H9 (cell line): ENCODE results near the gene TSC1. TPM values are rescaled to one million over a fixed set of nuclear protein-coding genes. Genes with fewer than 3 reads are reported as not detected.

ENCODE experiments used
- DNase-seq: peaks from one replicate; pipeline ENCODE4 v3.0.0-alpha.2; 2017
- H2AFZ ChIP-seq: one replicate; pipeline ENCODE4 v1.6.1; 2013; ENCODE audit warnings: mild to moderate bottlenecking, low read length, control low read depth, moderate library complexity
- H2AK5ac ChIP-seq: 2 replicates; pipeline ENCODE4 v1.6.1; 2013; ENCODE audit warnings: low read length, control low read depth, mixed read lengths; ENCODE audit not compliant: insufficient read length
- H2BK120ac ChIP-seq: one replicate; pipeline ENCODE4 v1.6.1; 2013; ENCODE audit warnings: low read depth, mild to moderate bottlenecking, low read length, control low read depth, inconsistent platforms; ENCODE audit not compliant: poor library complexity, severe bottlenecking
- H2BK12ac ChIP-seq: 2 replicates; pipeline ENCODE4 v1.6.1; 2013; ENCODE audit warnings: low read length, control low read depth, mixed read lengths, low read depth; ENCODE audit not compliant: insufficient read length
- H2BK15ac ChIP-seq: 2 replicates; pipeline ENCODE4 v1.6.1; 2013; ENCODE audit warnings: low read depth, low read length, control low read depth
- H2BK20ac ChIP-seq: one replicate; pipeline ENCODE4 v1.6.1; 2013; ENCODE audit warnings: low read depth, mild to moderate bottlenecking, low read length, control low read depth, inconsistent platforms; ENCODE audit not compliant: poor library complexity, severe bottlenecking
- H2BK5ac ChIP-seq: 2 replicates; pipeline ENCODE4 v1.6.1; 2013; ENCODE audit warnings: low read length, control low read depth, mixed read lengths; ENCODE audit not compliant: insufficient read length
- H3K14ac ChIP-seq: 2 replicates; pipeline ENCODE4 v1.6.1; 2013; ENCODE audit warnings: low read length, control low read depth; ENCODE audit not compliant: insufficient read depth
- H3K18ac ChIP-seq: 2 replicates; pipeline ENCODE4 v1.6.1; 2013; ENCODE audit warnings: low read depth, mild to moderate bottlenecking, mixed read lengths, low read length, control low read depth; ENCODE audit not compliant: insufficient read length
- H3K23ac ChIP-seq: 2 replicates; pipeline ENCODE4 v1.6.1; 2013; ENCODE audit warnings: low read length, control low read depth, mixed read lengths, low read depth; ENCODE audit not compliant: insufficient read length
- H3K23me2 ChIP-seq: 2 replicates; pipeline ENCODE4 v1.6.1; 2013; ENCODE audit warnings: low read depth, mild to moderate bottlenecking, mixed read lengths, low read length, control low read depth; ENCODE audit not compliant: insufficient read length, poor library complexity, severe bottlenecking
- H3K27ac ChIP-seq: 2 replicates; pipeline ENCODE4 v1.5.1; 2013; ENCODE audit warnings: low read length, control low read depth, mixed read lengths, low read depth; ENCODE audit not compliant: insufficient read length
- H3K27me3 ChIP-seq: 2 replicates; pipeline ENCODE4 v1.6.1; 2013; ENCODE audit warnings: low read length, control low read depth, inconsistent platforms; ENCODE audit not compliant: insufficient read depth
- H3K4ac ChIP-seq: 2 replicates; pipeline ENCODE4 v1.6.1; 2013; ENCODE audit warnings: low read depth, mild to moderate bottlenecking, control low read depth, inconsistent platforms, low read length, moderate library complexity
- H3K4me1 ChIP-seq: 2 replicates; pipeline ENCODE4 v1.6.1; 2013; ENCODE audit warnings: low read length, control low read depth, inconsistent platforms; ENCODE audit not compliant: insufficient read depth
- H3K4me2 ChIP-seq: 2 replicates; pipeline ENCODE4 v1.6.1; 2013; ENCODE audit warnings: low read length, control low read depth, mixed read lengths; ENCODE audit not compliant: insufficient read length, insufficient read depth
- H3K56ac ChIP-seq: 2 replicates; pipeline ENCODE4 v1.6.1; 2013; ENCODE audit warnings: low read depth, mild to moderate bottlenecking, mixed read lengths, low read length, control low read depth; ENCODE audit not compliant: insufficient read length
- H3K79me1 ChIP-seq: 2 replicates; pipeline ENCODE4 v1.6.1; 2013; ENCODE audit warnings: low read depth, mild to moderate bottlenecking, moderate library complexity, low read length, control low read depth, inconsistent platforms; ENCODE audit not compliant: insufficient read depth, poor library complexity, severe bottlenecking
- H3K79me2 ChIP-seq: 2 replicates; pipeline ENCODE4 v1.6.1; 2013; ENCODE audit warnings: low read length, control low read depth, inconsistent platforms; ENCODE audit not compliant: insufficient read depth
- H3K9ac ChIP-seq: 2 replicates; pipeline ENCODE4 v1.6.1; 2013; ENCODE audit warnings: low read length, control low read depth, mixed read lengths; ENCODE audit not compliant: insufficient read length; ENCODE audit errors: extremely low read depth
- H3K9me3 ChIP-seq: one replicate; pipeline ENCODE4 v1.6.1; 2013; ENCODE audit warnings: low read depth, low read length, inconsistent platforms; ENCODE audit not compliant: control insufficient read depth
- H3T11ph ChIP-seq: one replicate; pipeline ENCODE4 v1.6.1; 2013; ENCODE audit warnings: mild to moderate bottlenecking, low read length, control low read depth, inconsistent platforms
- H4K20me1 ChIP-seq: one replicate; pipeline ENCODE4 v1.6.1; 2013; ENCODE audit not compliant: control insufficient read depth, insufficient read length, insufficient read depth
- H4K5ac ChIP-seq: 2 replicates; pipeline ENCODE4 v1.6.1; 2013; ENCODE audit warnings: low read depth, mild to moderate bottlenecking, mixed read lengths, low read length, control low read depth; ENCODE audit not compliant: insufficient read length
- H4K8ac ChIP-seq: replicated peaks from 2 replicates; pipeline ENCODE4 v1.6.1; 2013; ENCODE audit warnings: low read length, control low read depth, mixed read lengths, low read depth; ENCODE audit not compliant: insufficient read length
- H4K91ac ChIP-seq: 2 replicates; pipeline ENCODE4 v1.6.1; 2013; ENCODE audit warnings: low read depth, mild to moderate bottlenecking, moderate library complexity, mixed read lengths, low read length, control low read depth; ENCODE audit not compliant: insufficient read length
- H3K27ac Mint-ChIP-seq, 3 experiments: 2 replicates in 2 of 3; 3 replicates in 1 of 3; pipeline ENCODE4 v1.8.0; 2020 to 2021; ENCODE audit warnings: mixed read lengths in 3 of 3, mild to moderate bottlenecking in 1 of 3, moderate library complexity in 1 of 3
- H3K27me3 Mint-ChIP-seq: 2 replicates; pipeline ENCODE4 v1.8.0; 2021; ENCODE audit warnings: low read depth, mild to moderate bottlenecking, moderate library complexity, mixed read lengths
- H3K36me3 Mint-ChIP-seq, 3 experiments: 2 replicates in 2 of 3; 3 replicates in 1 of 3; pipeline ENCODE4 v1.8.0; 2020 to 2021; ENCODE audit warnings: low read depth in 3 of 3, mixed read lengths in 3 of 3; ENCODE audit not compliant: insufficient read depth in 1 of 3
- H3K4me1 Mint-ChIP-seq, 2 experiments: 2 replicates each; pipeline ENCODE4 v1.8.0; 2020; ENCODE audit warnings: mixed read lengths in 2 of 2
- H3K4me3 Mint-ChIP-seq, 2 experiments: 2 replicates in 1 of 2; 3 replicates in 1 of 2; pipeline ENCODE4 v1.8.0; 2020 to 2021; ENCODE audit warnings: mild to moderate bottlenecking in 2 of 2, mixed read lengths in 2 of 2, moderate library complexity in 1 of 2
- H3K9me3 Mint-ChIP-seq, 2 experiments: 2 replicates in 1 of 2; 3 replicates in 1 of 2; pipeline ENCODE4 v1.8.0; 2020; ENCODE audit warnings: mild to moderate bottlenecking in 2 of 2, mixed read lengths in 2 of 2, moderate library complexity in 1 of 2
- CTCF ChIP-seq: fragments of 200-600 bp; sonication (generic); conservative IDR thresholded peaks from 3 replicates; pipeline ENCODE4 v1.8.0; 2021; ENCODE audit warnings: antibody characterized with exemption, mild to moderate bottlenecking
- WGBS: extraction: QIAGEN DNeasy Blood & Tissue Kit; methylation state at CpG from one replicate; pipeline ENCODE4 v1.1.7; 2013; ENCODE audit warnings: missing lambda C conversion rate, low lambda C conversion rate, mixed read lengths; ENCODE audit not compliant: insufficient read length; ENCODE audit errors: extremely low coverage; 5-methylcytosine and 5-hydroxymethylcytosine counted together
- total RNA-seq: library from RNA; stranded (reverse); gene quantifications from 2 replicates; pipeline ENCODE4 v1.2.1, GENCODE V29; 2021

TSC1 gene
- total RNA-seq, 1 experiment from 2014 or later, result 32.7 TPM

- H2BK12ac ChIP-seq, result no peak overlapping the region
- H4K20me1 ChIP-seq, result no peaks in the 10 kb centered on the region
- H3K9me3 ChIP-seq, result no peaks in the 10 kb centered on the region
- H3K9ac ChIP-seq, result no peak overlapping the region
- no peaks in the 10 kb centered on the region; the same call in 1 of the 2 replicates for H3K4me1 ChIP-seq
- H3K27ac ChIP-seq, result no peak overlapping the region
- no peak overlapping the region for H2AFZ ChIP-seq
- H2BK5ac ChIP-seq, result no peak overlapping the region
- H3K14ac ChIP-seq, result no peak overlapping the region
- H3K27me3 ChIP-seq, result no peaks in the 10 kb centered on the region
- no peak overlapping the region for H3T11ph ChIP-seq
- H4K5ac ChIP-seq, result no peak overlapping the region
- H3K4me2 ChIP-seq, result no peak overlapping the region
- no peak overlapping the region for H3K27ac Mint-ChIP-seq
- no peak overlapping the region for H3K56ac ChIP-seq
- no peak for DNase-seq
- no peak overlapping the region for H3K4me3 Mint-ChIP-seq
- peaks cover 12% of the 10 kb centered on the region in 2 experiments for H3K4me1 Mint-ChIP-seq
- WGBS, result no CpG with 5 or more reads among the region's 7 CpGs
- H3K9me3 Mint-ChIP-seq, result no peaks in the 10 kb centered on the region
- H4K91ac ChIP-seq, result no peak overlapping the region
- H4K8ac ChIP-seq, result no peak overlapping the region
- H3K36me3 Mint-ChIP-seq, result peaks cover 12 to 37% (median 30%) of the 10 kb centered on the region in 3 experiments
- H2AK5ac ChIP-seq, result no peak overlapping the region
- H2BK20ac ChIP-seq, result no peak overlapping the region
- no peaks in the 10 kb centered on the region for H3K23me2 ChIP-seq
- H3K79me2 ChIP-seq, result no peaks in the 10 kb centered on the region
- H2BK120ac ChIP-seq, result no peak overlapping the region
- no peak overlapping the region for H3K23ac ChIP-seq
- H2BK15ac ChIP-seq, result no peak overlapping the region
- H3K4ac ChIP-seq, result no peak overlapping the region
- no peak overlapping the region for H3K18ac ChIP-seq
- no peaks in the 10 kb centered on the region for H3K79me1 ChIP-seq
- no peaks in the 10 kb centered on the region for H3K27me3 Mint-ChIP-seq
- no peak for TF ChIP-seq CTCF
These were observed 35.8 kb downstream of the TSC1 start for GRCh38 chr9:132908635-132909034.
